Stimulated activated CD4-positive, alpha-beta T cell treated with anti-CD3 and anti-CD28 coated beads, Interleukin-2, amount 100 ng/mL, for 24 hours (primary cell): ENCODE data around the gene MXRA8.
"Not testable (repeated sequence)": the region's sequence is repeated elsewhere in the genome, so short reads cannot be mapped to it uniquely, and the experiment has no call there.

ENCODE experiments used
- DNase-seq, 2 donors: peaks; one replicate each; pipeline ENCODE4 v3.0.0-alpha.2; 2020

The MXRA8 gene

DNA sequence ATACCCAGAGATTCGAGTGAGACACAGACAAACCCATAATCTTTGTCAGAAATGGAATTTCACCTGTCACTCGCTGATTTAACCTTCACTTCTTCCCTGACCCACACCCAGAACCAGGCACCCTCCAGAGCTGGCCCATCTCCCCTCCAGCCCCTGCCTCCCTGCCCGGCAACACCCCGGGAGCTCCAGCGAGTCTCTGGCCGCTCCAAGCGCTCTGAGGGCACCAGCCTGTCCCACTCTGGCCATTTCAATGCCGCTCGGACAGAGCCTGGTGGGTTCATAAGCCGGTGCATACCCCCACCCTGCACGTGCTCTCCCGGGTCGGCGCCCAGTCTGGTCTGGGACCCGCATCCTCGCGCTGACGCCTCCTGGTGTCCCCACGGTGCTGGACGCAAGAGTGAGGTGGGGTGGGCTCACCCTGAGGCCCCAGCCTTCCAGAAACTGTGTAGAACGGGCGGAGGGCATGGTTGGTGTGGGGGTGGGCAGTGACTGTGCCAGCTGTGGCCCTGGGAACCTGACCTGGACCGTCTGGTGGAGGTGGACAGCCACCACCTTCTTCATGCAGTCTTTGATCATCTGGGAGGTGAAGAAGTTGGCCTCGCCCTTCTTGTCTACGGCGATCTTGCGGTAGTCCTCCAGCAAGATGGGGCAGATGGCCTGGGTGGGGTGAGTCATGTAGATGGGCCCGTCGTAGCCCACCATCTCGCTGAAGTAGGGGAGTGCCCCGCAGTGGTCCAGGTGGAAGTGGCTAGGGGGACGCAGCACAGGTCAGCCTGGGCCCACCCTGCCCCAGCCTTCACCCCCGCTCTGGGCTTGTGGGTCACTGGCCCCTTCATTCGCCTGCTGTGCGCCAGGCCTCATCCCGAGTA, 39.3 kb downstream of the MXRA8 start:
- DNase-seq: no peak

DNA sequence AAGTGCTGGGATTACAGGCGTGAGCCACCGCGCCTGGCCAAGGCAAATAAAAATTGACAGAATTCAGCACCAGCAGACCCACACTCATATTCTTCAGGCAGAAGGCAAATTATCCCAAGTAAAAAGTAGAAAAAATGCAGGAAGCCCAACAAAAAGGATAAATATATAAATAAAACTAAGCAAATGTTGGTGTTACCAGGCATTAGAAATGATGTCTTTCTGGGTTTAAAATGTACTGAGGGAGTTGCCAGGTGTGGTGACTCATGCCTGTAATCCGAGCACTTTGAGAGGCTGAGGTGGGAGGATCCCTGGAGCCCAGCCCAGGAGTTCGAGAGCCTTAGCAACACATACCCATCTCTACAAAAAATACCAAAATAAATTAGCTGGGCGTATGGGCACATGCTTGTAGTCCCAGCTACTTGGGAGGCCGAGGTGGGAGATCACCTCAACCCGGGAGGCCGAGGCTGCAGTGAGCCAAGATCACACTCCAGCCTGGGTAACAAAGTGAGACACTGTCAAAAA, 40.2 kb downstream of the MXRA8 start:
- no peak for DNase-seq

DNA sequence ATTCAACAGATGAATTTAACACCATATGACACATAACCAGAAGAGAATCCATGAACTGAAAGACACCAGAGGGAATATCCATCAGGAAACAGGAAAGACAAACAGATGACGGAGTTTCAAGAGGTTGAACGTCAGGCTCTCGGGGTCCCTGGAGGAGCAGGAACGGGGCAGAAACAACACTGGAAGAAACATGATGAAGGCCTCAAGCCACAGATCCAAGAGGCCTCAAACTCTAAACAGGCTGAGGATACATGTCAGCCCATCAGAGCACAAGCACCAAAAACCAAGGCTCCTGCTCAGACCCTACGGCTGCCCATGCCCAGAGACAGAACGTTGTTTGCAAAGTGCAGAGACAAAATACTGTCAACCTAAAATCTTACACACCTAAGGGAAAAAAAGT, 40.9 kb downstream of the MXRA8 start:
- DNase-seq: no peak

DNA sequence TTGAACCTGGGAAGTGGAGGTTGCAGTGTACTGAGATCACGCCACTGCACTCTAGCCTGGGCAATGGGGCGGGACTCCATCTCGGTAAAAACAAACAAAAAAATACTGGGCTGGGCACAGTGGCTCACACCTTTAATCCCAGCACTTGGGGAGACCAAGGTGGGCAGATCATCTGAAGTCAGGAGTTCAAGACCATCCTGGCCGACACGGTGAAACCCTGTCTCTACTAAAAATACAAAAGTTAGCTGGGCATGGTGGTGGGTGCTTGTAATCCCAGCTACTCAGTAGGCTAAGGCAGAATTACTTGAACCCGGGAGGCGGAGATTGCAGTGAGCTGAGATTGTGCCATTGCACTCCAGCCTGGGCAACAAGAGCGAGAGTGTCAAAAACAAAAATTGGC, 42.2 kb downstream of the MXRA8 start:
- not testable (repeated sequence) for DNase-seq

DNA sequence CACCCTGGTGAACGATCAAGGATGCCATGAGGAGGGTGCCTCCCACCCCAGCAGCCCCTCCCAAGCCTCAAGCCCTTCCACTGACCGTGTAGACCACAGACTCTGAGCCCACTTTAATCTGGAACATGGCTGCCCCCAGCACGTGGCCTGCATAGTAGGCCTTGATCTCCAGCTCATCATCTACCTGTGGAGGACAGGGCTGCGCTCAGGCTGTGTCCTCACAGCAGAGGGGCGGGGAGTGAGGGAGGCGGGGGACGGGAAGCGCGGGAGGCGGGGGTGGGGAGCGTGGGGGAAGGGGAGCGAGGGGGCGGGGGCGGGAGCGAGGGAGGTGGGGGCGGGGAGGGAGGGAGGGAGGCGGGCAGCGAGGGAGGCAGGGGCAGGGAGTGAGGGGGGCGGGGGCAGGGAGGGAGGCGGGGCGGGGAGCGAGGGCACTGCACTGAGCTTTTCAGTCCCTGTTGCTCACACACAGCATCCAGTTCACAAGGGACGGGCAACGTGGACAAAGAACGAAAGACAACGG, 42.9 kb downstream of the MXRA8 start:
- DNase-seq: no peak

DNA sequence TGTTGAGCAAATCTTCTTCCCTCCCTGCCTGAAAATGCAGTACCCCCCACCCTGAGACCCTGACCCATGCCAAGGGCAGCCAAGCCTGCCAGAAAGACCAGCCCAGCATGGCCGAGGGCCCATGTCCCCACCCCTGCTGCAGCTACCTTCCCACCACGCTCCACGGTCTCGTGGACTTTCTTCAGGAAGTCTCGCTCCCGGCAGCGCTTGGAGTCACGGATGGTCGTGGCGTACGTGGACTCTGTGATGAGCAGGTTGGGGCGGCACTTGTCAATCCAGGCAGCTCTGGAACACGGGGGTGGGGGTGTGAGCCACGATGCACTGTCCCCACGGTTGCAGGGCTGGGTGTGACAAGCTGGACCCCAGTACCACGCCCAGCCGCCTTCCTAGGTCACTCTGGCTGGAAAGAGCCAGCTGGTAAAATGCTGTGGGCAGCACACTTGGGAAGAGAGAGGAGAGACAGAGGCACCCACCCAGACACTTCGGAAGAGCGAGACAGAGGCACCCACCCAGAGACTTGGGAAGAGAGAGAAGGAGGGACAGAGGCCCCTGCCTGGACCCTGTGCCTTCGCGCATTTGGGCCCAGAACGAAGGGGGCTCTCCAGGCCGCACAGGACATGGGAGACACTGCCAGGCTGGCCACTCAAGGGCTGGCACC, 43.5 kb downstream of the MXRA8 start:
- DNase-seq: no peak

DNA sequence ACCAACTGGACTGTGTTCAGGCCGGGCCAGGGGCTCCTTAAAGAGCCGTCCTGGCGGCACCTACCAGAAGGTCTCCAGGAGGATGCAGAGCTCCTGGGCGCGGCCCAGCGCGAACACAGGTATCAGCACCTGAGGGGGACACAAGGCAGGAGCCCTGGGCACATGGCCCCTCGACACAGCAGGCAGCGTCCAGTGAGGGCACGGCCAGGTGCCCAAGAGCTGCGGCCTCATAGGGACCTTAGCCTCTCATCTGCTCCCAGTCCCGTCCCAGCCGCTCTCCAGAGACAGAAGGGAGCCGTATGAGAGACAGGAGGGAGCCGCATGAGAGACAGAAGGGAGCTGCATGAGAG, 44.1 kb downstream of the MXRA8 start:
- DNase-seq: no peak

DNA sequence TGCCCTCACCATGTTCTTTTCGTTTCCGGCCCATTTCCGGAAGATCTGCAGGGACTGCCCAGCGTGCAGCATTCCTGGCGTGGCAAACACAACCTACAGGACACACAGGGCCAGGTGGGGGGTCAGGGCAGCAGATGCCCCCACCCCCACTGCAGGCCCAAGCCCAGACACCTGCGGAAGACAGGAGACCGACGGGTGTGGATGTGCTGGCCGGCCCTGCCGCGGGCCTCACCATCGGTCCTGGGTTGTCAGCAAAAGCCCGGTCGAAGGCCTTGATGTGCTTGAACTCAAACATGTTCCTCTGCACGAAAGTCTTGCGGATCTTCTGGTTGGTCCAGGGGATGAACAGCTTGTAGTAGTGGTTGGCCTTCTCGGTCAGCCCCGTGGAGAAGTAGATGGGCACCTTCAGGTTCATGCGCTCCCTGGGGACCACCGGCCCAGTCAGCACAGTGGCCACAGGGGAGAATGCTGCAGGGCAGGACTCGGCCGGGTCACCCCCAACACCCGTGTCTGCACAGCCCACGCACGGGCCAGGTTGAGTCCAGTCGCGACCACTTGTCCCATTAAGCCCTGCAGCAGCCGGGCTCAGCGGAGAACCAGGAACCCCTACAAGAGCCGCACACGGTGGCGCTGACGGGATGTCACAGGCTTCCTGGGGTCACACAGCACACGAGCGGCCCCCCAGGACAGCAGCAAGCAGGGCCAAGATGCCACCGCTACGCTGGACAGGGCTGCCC, 44.7 kb downstream of the MXRA8 start:
- no peak for DNase-seq

DNA sequence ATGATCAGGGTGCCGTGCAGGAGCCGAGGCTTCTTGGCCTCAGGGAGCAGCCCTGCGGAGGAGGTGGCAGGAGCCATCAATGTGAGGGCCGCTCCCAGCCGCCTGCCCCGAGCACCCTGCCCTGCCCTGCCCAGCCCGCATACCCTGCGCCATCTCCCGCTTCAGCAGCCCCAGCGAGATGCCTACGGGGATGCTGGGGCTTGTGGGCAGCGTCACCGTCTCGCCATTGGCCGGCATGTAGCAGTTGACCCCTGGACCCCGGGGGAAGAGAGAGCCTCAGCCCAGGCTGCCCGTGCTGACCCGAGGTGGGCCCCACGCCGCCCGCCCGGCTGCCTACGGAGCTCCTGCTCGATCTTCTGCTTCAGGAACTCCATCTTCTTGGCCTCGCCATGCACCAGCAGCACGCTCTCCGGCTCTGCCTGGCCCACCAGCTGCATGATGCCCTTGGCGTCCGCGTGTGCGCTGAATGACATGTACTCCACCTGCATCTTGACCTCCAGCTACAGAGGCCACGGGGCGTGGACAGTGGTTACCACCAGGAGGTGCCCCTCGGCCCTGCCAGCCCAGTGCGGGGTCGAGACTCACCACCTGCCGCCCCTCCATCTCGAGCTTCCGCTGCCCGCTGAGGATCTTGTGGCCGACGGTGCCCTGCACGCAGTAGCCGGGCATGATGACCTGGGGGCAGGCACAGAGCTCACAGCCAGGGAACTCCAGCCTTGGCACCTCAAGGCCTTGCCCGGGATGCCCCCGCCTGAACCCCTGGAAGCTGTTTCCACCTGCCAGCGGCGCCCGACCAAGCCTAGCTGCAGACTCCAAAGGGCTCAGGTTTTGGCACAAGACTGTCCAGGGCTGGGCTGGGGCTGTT, 45.7 kb downstream of the MXRA8 start:
- no peak for DNase-seq

DNA sequence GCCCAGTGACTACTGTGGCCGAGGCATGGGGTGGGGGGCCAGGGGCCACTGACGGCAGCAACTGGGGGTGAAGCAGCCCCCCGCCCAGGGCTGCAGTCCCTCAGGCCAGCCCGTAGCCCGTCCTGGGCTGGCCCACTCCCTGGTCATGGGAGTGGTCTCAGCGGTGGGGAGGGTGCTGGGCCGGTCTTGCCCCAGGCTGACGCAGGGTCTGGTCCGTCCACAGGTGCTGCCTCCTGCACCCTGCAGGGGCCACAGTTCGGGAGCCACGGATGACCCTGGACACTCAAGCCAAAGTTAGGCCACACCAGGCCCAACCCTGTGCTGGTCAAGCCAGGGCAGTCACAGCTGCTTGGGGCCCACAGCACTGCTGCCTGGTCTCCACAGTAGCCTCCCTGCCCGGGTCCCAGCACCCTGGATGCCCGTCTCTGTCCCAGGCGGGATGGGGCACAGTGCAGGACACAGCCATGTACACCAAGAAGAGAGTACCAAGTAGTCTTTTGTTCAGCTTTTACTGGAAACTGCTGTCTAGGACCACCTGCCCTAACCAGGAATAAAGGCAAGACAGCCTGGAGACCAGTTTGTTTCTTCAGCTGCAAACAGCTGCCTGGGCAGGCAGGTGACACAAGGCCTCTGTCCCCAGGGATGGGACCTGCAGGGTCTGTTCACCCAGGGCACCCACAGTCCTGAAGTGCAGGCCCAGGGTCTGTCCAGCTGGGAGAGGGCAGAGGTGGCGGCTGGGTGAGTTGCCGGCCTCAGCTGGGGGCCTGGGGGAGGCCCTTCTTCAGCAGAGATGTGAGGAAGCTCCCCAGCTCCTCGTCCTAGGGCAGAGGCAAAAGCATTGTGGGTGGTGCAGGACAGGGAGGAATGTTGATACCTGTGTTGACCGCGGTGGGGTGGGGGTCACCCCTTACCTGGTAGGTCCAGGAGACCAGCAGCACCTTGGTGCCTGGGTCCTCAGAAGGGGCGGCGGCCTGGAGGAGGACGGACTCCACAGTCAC, 46.9 kb downstream of the MXRA8 start:
- DNase-seq: no peak

DNA sequence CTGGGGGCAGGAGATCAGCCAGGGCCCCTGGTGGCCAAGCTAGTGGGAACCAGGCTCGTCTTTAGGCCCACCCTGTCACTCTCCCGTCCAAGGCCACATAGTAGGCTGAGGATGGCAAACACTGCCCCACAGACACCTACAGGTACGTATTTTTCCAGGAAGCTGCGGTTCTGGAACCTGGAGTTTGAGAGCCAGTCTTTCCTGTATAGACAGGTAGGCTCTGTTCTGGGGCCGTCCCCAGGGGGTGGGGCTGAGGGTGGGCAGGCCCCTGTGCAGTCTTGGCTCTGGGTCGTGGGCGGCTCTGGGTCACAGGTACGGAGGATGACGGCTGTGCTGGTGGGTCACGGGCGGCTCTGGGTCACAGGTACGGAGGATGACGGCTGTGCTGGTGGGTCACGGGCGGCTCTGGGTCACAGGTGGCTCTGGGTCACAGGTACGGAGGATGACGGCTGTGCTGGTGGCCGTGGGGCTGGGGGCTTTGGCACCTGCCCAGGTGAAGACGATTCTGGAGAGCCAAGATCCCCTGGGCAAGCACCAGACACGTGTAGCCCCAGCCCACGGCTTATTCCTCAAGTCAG, 47.8 kb downstream of the MXRA8 start:
- DNase-seq: no peak

DNA sequence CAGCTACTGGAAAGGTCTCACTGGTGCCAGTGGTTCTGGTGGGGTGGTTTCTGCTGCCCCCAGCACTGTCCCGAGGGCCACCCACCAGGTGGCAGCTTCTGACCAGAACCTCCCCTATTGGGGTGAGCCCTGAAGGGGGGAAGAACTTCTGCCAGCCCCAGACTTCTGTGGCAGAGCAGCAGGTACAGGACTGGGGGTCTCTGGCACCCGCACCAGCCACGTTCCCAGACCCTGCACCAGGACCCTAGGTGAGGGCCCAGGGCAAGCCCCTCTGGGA, 48.3 kb downstream of the MXRA8 start:
- no peak for DNase-seq

DNA sequence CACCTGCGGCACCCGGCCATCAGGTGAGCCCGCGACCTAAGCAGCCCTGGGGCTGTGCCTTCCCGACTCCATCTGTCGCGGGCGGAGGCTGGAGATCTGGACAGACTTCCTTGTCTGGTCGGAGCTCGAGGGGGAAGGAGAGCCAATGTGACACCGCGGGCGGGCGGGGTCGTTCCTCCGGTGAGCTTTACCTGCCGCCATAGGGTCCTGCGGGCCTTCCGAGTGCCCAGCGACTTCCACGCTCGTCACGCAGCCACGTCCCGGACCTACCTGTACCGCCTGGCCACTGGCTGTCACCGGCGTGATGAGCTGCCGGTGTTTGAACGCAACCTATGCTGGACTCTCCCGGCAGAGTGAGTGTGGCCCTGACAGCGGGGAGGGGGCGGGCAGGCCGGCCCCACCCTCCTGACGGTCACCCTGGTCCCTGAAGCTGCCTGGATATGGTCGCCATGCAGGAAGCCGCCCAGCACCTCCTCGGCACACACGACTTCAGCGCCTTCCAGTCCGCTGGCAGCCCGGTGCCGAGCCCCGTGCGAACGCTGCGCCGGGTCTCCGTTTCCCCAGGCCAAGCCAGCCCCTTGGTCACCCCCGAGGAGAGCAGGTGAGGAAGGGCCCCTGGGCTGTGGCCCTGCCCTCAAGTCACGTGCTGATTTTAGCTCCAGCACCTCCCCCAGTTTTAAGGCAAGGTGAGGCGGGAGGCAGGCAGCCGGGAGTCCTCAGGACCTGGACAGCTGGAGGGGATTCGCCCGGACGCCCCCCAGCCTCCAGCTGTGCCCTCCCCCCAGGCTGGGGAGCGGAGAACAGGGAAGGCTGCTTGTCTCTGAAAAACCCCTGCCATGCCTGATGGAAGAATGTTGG, 48.9 kb downstream of the MXRA8 start:
- peak in 1 of 2 donors; percentile 40 for DNase-seq

DNA sequence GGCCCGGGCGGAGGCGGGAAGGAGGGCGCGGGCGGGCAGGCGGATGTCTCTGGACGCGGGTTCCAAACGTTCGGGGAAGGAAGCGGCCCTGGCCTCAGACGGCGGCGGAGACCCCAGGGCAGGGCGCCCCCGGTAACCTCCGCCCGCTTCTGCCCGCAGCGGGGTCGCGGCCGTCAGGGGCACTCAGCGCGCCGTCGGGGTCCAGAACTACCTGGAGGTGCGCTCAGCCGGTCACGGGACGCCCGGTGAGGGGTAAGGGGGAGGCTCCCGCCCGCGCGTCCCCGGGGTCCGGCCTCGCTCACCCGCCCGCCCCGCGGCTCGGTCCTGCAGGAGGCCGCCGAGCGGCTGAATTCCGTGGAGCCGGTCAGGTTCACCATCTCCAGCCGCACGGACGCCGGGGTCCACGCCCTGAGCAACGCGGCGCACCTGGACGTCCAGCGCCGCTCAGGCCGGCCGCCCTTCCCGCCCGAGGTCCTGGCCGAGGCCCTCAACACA, 49.6 kb downstream of the MXRA8 start:
- peak in 1 of 2 donors; percentile 31 for DNase-seq

DNA sequence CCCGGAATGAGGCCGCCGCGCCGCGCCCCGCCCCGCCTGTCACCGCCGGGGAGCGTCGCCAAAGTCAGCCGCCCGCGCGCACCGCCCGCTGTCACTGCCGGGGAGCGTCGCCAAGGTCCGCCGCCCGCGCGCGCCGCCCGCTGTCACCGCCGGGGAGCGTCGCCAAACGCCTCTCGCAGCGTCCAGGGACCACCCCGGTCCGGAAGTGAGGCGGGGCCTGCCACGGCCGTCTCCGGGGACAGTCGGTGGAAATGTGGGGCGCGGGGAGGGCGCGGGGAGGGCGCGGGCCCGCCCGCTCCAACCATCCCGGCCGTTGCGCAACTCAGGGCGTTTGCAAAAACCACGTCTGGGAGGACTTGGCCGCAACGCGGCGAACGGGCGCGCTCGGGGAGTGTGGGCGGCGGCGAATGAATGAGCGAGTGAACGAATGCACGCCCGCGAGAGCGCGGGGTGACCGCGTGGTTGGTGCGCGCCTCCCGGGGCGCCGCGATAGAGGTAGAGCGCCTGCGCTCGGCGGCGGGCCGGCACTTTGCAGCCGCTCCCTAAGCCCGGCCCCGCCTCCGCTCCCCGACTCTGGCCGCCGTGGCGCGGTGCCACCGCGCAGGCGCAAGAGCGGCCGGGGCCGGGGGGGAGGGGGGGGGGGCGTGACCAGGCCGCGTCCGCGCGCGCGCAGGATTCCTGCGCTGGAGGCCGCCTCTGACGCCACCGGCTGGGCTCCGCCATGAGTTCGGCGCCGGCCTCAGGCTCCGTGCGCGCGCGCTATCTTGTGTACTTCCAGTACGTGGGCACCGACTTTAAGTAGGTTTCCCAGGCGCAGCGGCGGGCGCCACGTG, 50.2 kb downstream of the MXRA8 start, which contains the start of the genes ACAP3 and PUSL1:
ACAP3 (minus strand) TSS at position 8 of the 833 bp plus-strand sequence. CDS start 115 bp downstream, outside the sequence.
PUSL1 (plus strand) TSS at position 675 of the 833 bp plus-strand sequence; CDS start at position 722, 47 bp downstream.
- DNase-seq: peak; percentile 86 to 89

DNA sequence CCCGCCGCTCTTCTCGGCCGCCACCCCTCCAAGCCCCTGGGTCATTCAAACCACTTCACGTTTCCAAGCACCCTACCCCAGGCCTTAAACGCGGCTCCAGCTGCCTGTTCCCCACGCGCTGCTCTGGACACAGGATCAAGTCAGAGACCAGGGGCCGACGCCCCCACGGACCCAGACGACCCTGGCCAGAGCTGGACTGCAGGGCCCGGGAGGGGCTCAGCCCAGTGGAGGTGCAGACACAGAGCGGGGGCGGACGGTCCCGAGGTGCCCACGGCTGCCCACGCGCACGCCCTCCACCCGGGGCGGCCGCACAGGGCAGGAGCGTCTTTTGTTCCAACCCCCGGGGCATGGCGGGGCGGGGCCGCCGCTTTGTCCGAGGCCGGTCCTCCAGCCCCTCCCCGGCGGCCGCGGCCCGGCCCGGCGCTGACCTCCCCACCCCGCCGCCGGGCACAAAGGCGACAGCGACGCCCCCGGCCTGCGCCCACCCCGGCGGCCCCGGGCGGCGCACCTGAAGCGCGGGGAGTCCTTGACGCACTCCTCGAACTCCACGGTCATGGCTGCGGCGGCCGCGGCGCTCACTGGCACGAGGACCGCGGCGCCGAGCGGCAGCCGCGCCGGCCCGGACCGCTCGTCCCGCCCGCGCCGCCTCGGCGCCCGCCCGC, 51.0 kb downstream of the MXRA8 start:
- peak in 1 of 2 donors; percentile 28 for DNase-seq

DNA sequence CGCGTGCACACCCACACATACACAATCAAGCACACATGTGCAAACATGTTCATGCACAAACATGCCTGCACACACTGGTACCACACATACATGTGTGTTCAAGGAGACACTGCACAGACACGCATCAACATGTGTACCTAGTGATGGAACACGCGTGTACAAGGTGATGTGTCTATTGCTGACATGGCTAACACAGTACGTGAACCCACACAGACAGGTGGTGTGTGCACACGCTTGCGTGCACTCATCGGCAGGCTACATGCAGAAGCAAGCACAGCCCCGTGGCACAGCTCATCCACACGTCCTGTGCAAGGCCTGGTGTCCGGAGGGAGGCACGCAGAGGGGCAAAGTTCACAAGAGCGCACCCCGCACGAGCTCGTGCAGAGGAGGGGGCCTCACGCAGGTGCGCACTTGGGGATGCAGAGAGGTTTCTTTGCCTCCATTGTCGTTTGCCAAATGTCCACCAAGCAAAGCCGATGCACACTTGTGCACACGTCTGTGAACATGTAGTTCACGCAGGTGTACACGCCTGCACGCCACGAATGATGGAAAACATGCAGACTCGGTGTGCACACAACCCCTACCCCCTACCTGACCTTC, 51.6 kb downstream of the MXRA8 start:
- no peak for DNase-seq
